SK-N-SH (cell line): ENCODE measurements around the gene NME9.

Experiments
- EP300 ChIP-seq, 2 experiments: IDR thresholded peaks; 2 replicates each; pipeline versions ENCODE4 v1.4.0 to v1.6.1; 2012; ENCODE audit warnings: borderline replicate concordance in 1 of 2, low read depth in 1 of 2, low read length in 1 of 2
- MXI1 ChIP-seq: IDR thresholded peaks from 2 replicates; pipeline ENCODE4 v1.6.1; 2012; ENCODE audit warnings: mild to moderate bottlenecking, low read depth, low read length, improper control_type of control experiment
- NFIC ChIP-seq: IDR thresholded peaks from 2 replicates; pipeline ENCODE4 v1.4.0; 2012; ENCODE audit warnings: borderline replicate concordance
- POLR2AphosphoS5 ChIP-seq: IDR thresholded peaks from 2 replicates; pipeline ENCODE4 v1.6.1; 2012; ENCODE audit warnings: low read depth, low read length
- RAD21 ChIP-seq: IDR thresholded peaks from 2 replicates; pipeline ENCODE4 v1.6.1; 2012; ENCODE audit warnings: mild to moderate bottlenecking, low read length
- RCOR1 ChIP-seq: fragments of 150-350 bp; IDR thresholded peaks from 2 replicates; pipeline ENCODE4 v1.6.1; 2017; ENCODE audit warnings: antibody characterized with exemption, low read length
- RFX5 ChIP-seq: IDR thresholded peaks from 2 replicates; pipeline ENCODE4 v1.6.1; 2012; ENCODE audit warnings: mild to moderate bottlenecking, improper control_type of control experiment, low read length
- SIN3A ChIP-seq: IDR thresholded peaks from 2 replicates; pipeline ENCODE4 v1.6.1; 2012; ENCODE audit warnings: low read depth, mild to moderate bottlenecking, low read length, moderate library complexity, borderline replicate concordance
- TCF12 ChIP-seq: IDR thresholded peaks from 2 replicates; pipeline ENCODE4 v1.4.0; 2012
- TEAD4 ChIP-seq: IDR thresholded peaks from 2 replicates; pipeline ENCODE4 v1.4.0; 2012; ENCODE audit warnings: mild to moderate bottlenecking, borderline replicate concordance; ENCODE audit not compliant: insufficient read depth
- YY1 ChIP-seq: IDR thresholded peaks from 2 replicates; pipeline ENCODE4 v1.4.0; 2012; ENCODE audit warnings: low read depth, mild to moderate bottlenecking
- TF ChIP-seq, protein P1 (sequence below): IDR thresholded peaks from 2 replicates; pipeline ENCODE4 v1.6.1; 2012; ENCODE audit warnings: mild to moderate bottlenecking, low read depth, low read length, moderate library complexity
- TF ChIP-seq, protein P2 (sequence below): fragments of 200-600 bp; sonication (generic); IDR thresholded peaks from 2 replicates; pipeline ENCODE4 v1.6.1; 2017; ENCODE audit warnings: antibody characterized with exemption, mild to moderate bottlenecking, moderate library complexity

DNA sequence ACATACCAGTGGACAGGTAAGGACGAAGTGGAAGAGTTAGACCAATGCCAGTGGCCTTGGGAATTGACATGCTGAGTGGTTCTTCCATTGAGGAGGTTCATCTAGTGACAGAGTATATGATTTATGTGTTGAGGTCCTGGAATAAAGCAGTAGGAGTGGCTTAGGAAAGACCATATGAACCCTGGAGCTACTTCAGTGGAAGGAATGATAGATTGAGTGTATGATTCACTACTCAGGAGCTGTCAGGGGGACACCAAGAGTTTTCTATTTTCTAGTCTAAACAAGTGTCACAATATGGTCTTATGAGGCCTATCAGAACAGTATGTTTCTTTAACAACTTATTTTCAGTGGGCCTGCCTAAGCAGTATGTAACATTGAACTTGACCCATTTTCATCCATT is 63.9 kb downstream of the NME9 start:
- TF ChIP-seq, protein P1, sequence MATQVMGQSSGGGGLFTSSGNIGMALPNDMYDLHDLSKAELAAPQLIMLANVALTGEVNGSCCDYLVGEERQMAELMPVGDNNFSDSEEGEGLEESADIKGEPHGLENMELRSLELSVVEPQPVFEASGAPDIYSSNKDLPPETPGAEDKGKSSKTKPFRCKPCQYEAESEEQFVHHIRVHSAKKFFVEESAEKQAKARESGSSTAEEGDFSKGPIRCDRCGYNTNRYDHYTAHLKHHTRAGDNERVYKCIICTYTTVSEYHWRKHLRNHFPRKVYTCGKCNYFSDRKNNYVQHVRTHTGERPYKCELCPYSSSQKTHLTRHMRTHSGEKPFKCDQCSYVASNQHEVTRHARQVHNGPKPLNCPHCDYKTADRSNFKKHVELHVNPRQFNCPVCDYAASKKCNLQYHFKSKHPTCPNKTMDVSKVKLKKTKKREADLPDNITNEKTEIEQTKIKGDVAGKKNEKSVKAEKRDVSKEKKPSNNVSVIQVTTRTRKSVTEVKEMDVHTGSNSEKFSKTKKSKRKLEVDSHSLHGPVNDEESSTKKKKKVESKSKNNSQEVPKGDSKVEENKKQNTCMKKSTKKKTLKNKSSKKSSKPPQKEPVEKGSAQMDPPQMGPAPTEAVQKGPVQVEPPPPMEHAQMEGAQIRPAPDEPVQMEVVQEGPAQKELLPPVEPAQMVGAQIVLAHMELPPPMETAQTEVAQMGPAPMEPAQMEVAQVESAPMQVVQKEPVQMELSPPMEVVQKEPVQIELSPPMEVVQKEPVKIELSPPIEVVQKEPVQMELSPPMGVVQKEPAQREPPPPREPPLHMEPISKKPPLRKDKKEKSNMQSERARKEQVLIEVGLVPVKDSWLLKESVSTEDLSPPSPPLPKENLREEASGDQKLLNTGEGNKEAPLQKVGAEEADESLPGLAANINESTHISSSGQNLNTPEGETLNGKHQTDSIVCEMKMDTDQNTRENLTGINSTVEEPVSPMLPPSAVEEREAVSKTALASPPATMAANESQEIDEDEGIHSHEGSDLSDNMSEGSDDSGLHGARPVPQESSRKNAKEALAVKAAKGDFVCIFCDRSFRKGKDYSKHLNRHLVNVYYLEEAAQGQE: no peak
- TF ChIP-seq, protein P2, sequence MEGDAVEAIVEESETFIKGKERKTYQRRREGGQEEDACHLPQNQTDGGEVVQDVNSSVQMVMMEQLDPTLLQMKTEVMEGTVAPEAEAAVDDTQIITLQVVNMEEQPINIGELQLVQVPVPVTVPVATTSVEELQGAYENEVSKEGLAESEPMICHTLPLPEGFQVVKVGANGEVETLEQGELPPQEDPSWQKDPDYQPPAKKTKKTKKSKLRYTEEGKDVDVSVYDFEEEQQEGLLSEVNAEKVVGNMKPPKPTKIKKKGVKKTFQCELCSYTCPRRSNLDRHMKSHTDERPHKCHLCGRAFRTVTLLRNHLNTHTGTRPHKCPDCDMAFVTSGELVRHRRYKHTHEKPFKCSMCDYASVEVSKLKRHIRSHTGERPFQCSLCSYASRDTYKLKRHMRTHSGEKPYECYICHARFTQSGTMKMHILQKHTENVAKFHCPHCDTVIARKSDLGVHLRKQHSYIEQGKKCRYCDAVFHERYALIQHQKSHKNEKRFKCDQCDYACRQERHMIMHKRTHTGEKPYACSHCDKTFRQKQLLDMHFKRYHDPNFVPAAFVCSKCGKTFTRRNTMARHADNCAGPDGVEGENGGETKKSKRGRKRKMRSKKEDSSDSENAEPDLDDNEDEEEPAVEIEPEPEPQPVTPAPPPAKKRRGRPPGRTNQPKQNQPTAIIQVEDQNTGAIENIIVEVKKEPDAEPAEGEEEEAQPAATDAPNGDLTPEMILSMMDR: no peak
- no peak for TF ChIP-seq SIN3A
- no peak for TF ChIP-seq NFIC
- no peak for TF ChIP-seq RAD21
- TF ChIP-seq TEAD4: no peak
- no peak for TF ChIP-seq RCOR1
- no peak for TF ChIP-seq MXI1
- no peak for TF ChIP-seq EP300 (IDR thresholded peaks at IDR 0.05; ENCODE audit: borderline replicate concordance in 1 of 2, low read depth in 1 of 2, low read length in 1 of 2)
- TF ChIP-seq YY1: no peak
- no peak for TF ChIP-seq RFX5
- no peak for TF ChIP-seq TCF12
- TF ChIP-seq POLR2AphosphoS5: no peak
